GM12874 (cell line): ENCODE measurements around the gene SRCIN1.

Experiments
- TF ChIP-seq, protein P1 (sequence below): IDR thresholded peaks from 2 replicates; pipeline ENCODE4 v1.5.1; 2011; ENCODE audit warnings: low read depth, mild to moderate bottlenecking, control low read depth, low read length, moderate library complexity; ENCODE audit not compliant: insufficient read depth

The SRCIN1 gene

DNA sequence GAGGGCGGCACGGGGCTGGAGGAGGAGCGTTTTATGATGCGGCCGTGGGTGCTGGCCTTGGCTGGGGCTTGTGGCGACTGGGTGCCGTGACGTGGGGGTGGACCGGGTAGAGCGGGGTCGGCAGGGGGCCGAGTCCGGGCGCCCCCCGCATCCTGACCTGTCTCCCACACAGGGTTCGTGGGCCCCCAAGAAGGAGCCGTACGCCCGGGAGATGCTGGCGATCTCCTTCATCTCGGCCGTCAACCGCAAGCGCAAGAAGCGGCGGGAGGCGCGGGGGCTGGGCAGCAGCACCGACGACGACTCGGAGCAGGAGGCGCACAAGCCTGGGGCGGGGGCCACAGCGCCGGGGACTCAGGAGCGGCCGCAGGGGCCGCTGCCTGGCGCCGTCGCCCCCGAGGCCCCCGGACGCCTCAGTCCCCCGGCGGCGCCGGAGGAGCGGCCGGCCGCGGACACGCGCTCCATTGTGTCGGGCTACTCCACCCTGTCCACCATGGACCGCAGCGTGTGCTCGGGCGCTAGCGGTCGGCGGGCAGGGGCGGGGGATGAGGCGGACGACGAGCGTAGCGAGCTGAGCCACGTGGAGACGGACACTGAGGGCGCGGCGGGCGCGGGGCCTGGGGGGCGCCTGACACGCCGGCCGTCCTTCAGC is 95.9 kb downstream of the SRCIN1 start:
- TF ChIP-seq, protein P1, sequence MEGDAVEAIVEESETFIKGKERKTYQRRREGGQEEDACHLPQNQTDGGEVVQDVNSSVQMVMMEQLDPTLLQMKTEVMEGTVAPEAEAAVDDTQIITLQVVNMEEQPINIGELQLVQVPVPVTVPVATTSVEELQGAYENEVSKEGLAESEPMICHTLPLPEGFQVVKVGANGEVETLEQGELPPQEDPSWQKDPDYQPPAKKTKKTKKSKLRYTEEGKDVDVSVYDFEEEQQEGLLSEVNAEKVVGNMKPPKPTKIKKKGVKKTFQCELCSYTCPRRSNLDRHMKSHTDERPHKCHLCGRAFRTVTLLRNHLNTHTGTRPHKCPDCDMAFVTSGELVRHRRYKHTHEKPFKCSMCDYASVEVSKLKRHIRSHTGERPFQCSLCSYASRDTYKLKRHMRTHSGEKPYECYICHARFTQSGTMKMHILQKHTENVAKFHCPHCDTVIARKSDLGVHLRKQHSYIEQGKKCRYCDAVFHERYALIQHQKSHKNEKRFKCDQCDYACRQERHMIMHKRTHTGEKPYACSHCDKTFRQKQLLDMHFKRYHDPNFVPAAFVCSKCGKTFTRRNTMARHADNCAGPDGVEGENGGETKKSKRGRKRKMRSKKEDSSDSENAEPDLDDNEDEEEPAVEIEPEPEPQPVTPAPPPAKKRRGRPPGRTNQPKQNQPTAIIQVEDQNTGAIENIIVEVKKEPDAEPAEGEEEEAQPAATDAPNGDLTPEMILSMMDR: no peak

GRCh38 chr17:38508954-38509771 is 96.6 kb downstream of the SRCIN1 start:
- TF ChIP-seq, protein P1: peak; percentile 91

DNA sequence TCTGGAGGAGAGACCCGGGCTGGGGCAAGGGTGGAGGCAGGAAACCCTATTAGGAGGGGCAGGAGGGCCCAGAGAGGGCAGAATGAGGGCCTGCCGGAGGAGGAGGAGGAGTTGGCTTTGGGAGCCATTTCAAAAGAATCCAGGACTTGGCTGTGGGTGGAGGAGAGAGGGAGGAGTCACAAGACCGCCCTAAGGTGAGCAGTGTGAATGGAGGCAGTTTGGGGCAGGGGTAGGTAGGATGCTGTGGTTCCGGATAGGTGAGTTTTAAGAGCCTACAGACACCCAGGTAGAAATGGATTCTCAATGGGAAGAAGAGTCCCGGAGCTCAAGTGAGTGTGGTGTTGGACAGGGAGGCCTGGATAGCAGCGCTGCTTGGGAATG is 97.2 kb downstream of the SRCIN1 start:
- TF ChIP-seq, protein P1: no peak

DNA sequence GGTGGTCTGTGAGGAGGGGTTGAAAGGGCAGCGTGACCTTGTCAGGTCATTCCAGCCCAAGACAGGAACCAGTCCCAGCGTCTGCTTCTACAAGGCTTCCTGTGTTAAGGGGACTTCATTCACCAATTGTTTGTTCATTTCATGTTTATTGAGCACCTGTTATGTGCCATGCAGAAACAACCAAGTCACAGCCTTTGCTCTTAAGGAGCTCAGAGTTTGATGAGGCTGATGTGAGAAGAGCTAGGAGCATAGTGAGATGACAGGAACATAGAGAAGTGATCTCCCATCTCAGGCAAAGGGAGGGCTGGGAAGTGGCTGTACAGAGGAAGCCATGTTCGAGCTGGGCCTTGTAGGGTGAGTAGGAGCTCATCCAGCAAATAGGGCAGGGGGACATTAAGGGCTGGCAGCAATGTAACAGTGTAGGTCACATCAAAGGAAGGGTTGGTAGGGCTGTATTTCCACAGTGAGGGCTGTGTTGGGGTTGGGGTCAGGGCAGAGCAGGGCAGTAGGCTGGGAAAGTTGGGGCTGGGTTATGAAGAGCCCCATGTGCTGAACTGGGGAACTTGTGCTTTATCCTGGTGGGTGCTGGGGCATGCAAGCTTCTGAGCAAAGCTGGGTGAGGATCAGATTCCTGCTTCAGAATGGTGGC is 97.7 kb downstream of the SRCIN1 start:
- TF ChIP-seq, protein P1: no peak

DNA sequence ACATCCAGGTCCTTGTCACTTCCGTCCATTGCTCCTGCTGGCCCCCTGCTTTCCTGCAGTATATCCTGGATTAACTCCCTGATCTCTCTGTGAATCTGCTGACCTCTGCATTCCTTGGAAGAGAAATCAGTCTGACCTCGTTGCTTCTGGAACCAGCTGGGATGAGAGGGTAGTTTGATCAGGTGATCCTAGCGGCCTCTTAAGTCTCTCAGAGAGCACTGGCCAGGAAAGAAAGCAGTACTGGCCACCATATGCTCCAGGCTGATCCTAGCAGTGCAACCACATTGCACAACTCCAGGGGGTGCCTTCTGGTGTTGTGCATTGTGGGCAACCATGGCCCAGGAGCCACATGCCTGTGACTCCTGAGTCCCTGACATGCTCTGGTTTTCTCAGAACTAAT is 98.3 kb downstream of the SRCIN1 start:
- TF ChIP-seq, protein P1: no peak

DNA sequence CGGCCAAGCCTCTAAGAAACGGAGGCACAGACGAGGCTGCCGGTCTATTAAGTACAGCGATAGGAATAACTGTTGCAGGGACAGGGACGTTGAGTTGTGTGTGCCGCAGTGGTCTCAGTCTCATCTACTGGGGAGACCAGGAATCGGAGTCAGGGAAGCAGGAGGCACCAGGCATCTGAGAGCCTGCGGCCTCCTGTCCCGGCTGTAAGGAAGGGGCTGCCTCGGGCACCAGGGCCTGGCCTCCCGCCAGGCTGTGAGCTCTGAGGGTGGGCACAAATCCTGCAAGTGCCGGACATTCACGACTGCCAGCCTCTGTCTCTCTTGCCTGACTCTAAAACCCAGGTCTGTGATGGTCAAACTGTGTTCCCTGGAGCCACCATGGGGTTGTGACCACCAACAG is 101.5 kb downstream of the SRCIN1 start:
- TF ChIP-seq, protein P1: no peak

GRCh38 chr17:38498353-38498752 is 107.4 kb downstream of the SRCIN1 start:
- TF ChIP-seq, protein P1: no peak
